Hippocampal formation (tissue), 2 donors: Measurements from ENCODE around the gene CDC42EP2.
"Not testable (repeated sequence)": the region's sequence is repeated elsewhere in the genome, so short reads cannot be mapped to it uniquely, and the experiment has no call there.

Experiments used
- DNase-seq, 2 donors: peaks; one replicate each; lab custom pipeline; 2025; lab: John Stamatoyannopoulos, UW

CDC42EP2 gene

DNA sequence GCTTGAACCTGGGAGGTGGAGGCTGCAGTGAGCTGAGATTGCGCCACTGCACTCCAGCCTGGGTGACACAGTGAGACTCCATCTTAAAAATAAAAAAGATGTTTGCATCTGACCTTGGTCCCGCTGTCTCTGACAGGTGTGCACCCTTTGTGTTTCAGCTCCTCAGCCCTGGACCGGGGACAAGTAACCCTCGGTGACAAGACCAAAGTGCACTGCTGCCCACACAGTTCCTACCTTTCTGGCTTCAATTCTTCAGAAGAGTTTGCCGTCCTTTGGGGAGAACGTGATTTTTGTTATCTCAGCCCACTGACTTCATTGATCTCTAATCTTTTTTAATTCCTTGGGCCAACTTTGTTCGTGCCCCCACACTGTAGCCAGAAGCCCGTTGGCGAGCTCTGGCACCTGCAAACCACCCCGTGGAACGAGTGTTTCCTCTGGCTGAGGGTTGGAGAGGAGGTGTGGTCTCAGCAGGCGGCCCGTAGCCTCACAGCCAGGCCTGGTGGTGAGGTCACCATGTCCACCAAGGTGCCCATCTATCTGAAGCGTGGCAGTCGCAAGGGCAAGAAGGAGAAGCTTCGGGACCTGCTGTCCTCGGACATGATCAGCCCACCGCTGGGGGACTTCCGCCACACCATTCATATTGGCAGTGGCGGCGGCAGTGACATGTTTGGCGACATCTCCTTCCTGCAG, 5.9 kb downstream of the CDC42EP2 start:
- no peak for DNase-seq

DNA sequence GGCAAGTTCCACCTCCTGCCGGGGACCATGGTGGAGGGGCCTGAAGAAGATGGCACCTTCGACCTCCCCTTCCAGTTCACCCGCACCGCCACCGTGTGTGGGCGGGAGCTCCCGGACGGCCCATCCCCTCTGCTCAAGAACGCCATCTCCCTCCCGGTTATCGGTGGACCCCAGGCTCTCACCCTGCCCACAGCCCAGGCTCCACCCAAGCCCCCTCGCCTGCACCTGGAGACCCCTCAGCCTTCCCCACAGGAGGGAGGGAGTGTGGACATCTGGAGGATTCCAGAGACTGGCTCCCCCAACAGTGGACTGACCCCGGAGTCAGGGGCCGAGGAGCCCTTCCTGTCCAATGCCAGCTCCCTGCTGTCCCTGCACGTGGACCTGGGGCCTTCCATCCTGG, 6.4 kb downstream of the CDC42EP2 start:
- DNase-seq, result no peak

DNA sequence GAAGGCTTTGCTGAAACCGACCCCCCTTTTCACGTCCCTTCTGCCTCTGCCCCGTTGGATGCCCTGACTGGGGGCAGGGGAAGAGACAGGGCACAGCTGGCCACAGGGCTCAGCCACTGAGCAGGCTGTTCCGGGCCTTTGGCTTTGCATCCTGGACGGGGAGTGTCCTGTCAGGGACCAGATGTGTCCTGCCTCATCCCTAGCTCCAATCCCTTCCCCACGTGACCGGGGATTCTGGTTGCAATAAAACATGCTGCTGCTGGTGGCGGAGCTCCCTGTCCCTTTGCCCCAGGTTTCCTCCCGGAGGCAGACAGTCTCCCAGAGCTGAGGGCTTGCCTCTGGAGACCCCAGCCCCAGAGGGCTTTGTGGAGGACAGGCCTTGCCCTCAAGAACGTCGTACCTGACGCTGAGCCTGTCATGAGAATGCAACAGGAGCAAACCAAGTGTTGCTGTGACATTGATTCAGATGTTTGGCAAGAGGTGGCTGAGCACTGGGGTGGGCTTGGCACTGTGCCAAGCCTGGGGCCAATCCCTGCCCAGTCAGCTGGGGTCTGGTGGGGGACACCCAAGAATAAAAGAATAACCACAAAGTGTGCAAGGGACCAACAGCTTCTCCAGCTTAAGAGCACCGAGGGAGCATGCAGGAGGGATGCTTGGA, 7.3 kb downstream of the CDC42EP2 start:
- no peak for DNase-seq

DNA sequence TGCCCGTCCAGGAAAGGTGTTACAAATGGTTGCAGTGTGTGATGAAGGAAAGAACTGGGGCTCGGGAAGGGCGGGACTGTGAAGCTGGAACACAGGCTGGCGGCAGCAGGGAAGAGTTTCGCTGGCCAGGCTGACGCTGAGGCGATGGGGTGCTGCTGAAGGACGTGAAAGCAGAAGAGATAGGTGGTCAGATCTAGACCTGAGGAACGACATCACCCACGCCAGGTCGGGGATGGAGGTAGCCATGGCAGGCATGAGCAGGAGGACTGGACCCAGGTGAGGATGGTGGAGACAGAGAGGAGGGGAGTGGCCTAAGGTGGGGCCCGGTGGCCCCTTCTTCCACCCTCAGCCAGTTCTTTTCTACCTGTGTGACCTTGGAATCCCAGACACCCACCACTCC, 9.1 kb downstream of the CDC42EP2 start:
- DNase-seq, result no peak

DNA sequence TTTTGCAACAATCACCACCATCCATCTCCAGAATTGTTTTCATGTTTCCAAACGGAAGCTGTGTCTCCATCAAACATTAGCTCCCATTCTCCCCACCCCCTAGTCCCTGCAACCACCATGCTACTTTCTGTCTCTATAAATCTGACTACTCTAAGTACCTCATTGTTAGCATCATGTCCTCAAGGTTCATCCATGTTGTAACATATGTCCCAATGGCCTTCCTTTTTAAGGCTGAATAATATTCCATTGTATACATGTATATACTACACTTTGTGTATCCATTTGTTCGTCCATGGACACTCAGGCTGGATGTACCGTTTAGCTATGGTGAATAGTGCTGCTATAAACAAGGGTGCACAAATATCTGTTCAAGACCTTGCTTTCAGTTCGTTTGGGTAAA, 10.8 kb downstream of the CDC42EP2 start:
- DNase-seq, result no peak

DNA sequence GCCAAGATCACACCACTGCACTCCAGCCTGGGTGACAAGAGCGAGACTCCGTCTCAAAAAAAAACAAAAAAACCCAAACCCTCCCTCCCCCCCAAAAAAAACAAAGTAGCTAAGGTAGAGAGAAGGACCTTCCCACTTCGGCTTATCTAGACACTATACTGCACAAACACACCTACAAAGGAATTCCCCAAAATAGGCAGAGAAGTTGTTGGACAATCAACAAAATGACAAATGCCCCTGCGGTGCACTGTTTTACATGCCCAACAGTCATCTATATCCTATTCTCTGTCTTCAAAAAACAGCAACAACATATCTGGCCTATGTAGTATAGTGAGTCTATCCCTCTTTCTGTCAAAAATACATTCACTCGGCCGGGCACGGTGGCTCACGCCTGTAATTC, 12.4 kb downstream of the CDC42EP2 start:
- no peak for DNase-seq

DNA sequence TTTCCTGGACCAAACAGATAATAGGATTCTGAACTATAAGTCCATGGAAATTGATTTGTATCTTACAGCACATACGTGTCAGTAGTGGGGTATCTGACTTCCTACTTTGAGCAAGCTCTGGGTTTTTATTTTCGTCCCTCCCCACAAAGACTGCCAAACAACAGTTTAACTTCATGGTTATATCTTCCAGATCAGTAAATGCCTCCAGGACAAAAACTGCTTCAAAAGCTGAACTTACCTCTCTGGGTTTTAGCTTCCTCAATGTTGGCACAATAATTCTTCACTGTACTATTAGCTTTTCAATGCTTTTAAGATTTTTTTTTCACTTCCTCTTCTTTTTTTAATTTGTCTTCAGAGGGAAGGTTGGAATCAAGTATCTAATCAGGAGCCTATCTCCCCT, 14.8 kb downstream of the CDC42EP2 start:
- DNase-seq, result no peak

DNA sequence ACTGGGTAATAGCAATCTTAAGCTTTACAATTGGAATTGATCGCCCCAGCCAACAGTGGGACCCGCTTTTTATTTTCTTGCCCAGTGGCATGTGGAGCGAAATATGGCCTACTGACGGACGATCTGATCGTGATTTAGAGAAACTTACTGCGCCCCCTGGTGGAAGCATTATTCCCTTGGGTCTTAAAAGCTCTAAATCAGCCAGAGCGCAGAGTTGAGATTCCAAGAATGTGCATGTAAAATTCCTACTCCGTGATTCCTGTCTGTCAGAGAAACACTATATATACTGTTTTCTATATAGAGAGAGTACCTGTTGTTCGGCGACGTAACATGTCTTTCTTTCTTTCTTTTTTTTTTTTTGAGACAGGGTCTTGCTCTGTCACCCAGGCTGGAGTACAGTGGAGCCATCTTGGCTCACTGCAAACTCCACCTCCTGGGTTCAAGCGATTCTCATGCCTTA, 15.3 kb downstream of the CDC42EP2 start:
- DNase-seq, result peak; percentile 75 to 81

DNA sequence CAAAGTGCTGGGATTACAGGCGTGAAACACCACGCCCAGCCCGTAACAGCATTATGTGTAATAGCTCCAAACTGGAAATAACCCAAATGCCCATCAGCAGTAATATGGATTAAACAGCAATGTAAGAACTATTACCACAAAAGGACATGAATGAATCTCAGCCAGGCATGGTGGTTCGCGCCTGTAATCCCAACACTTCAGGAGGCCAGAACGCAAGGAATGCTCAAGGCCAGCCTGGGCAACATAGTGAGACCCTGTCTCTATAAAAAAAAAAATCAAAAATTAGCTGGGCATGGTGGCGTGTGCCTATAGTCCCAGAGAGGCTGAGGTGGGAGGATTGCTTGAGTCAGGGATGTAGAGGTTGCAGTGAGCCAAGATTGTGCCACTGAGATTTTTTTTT, 15.9 kb downstream of the CDC42EP2 start:
- no peak for DNase-seq

DNA sequence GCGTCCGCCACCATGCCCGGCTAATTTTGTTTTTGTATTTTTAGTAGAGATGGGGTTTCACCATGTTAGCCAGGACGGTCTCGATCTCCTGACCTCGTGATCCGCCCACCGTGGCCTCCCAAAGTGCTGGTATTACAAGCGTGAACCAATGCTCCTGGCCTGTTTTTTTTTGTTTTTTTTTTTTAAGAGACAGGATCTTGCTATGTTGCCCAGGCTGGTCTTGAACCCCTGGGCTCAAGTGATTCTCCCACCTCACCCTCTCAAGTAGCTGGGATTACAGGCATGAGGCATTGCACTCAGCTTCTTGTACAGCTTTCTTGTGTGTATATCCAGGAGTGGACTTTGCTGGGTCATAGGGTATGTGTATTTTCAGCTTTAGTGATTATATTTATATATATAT, 17.9 kb downstream of the CDC42EP2 start:
- DNase-seq, result not testable (repeated sequence)

DNA sequence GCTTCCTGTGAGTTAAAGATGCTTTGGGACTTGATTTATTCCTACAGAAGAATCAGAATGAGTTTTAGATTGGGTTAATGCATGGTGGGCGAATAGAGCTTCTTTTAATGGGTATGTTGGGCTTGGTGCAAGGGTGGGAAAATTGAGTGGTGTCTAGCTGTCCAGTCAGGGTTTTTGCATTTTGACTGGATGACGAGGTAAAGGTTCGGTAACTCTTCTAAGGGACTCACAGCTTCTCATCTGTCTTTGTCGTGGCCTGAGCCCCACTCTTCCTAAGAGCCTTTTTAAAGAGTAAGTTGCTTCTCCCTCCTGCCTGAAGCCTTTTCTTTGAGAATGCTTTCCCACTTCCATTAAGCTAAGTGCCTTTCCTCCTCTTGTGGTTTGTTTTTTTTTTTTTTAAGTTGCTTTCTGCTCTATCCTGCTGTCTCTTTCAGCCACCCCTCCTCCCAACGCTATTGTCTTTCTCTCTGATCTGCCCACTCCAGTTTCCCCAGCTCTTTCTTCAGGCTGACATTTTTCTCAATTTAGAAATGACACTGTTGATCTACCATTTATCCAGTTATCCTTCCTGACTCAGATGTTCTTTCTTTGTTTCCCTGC, 20.1 kb downstream of the CDC42EP2 start:
- DNase-seq, result no peak

DNA sequence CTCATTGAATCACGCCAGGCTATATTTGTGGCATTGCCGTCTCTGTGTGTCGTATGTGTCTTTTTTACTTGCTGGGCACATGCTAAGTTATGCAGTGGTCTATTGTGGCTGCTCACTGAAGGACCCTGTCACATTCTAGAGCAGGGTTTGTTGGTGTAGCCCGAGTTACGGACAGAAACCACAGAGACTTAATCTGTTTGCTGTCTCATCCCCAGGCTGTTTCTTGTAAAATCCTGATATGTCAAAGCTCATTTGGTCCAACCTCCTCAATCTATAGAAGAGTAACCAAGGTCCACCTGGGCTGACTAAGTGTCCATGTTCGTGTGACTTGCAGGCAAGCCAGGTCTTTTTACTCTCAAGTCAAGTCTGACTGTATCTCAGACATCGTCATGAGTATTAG, 24.0 kb downstream of the CDC42EP2 start:
- no peak for DNase-seq

DNA sequence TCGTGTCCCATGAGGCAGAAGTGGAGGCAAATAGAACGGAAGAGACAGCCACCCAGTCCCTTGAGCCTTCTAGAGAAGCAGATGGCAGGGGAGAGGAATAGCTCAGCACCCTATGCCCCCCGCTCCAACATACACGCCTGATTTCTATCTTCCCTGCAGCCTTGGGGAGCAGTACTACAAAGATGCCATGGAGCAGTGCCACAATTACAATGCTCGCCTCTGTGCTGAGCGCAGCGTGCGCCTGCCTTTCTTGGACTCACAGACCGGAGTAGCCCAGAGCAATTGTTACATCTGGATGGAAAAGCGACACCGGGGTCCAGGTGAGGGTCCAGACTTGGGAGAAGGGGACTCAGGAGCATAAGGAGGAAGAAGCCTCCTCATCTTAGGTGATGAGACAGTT, 25.6 kb downstream of the CDC42EP2 start:
- no peak for DNase-seq

DNA sequence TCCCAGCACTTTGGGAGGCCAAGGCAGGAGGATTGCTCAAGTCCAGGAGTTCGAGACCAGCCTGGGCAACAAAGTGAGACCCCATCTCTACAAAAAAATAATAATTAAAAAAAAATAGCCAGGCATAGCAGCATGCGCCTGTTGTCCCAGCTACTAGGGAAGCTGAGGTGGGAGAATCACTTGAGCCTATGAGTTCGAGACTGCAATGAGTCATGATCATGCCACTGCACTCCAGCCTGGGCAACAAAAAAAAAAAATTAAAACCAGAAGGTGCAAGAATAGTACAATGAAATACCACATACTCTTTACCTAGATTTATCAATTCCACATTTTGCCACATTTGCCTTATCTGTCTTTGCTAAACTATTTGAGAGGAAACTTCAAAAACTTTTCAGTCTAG, 27.2 kb downstream of the CDC42EP2 start:
- no peak for DNase-seq

DNA sequence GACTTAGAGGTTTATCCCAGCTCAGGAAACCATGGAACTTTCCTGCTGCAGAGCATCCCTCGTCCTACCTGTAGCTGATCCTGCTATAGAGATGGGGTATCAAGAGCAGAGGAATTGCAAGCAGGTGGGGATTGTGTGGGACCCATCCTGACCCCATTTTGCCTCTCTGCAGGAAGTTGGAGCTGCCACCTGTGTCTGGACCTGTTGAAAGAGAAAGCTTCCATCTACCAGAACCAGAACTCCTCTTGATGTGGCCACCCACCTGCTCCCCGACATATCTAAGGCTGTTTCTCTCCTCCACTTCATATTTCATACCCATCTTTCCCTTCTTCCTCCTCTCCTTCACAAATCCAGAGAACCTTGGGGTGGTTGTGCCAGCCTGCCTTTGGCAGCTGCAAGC, 36.8 kb downstream of the CDC42EP2 start:
- DNase-seq, result no peak

DNA sequence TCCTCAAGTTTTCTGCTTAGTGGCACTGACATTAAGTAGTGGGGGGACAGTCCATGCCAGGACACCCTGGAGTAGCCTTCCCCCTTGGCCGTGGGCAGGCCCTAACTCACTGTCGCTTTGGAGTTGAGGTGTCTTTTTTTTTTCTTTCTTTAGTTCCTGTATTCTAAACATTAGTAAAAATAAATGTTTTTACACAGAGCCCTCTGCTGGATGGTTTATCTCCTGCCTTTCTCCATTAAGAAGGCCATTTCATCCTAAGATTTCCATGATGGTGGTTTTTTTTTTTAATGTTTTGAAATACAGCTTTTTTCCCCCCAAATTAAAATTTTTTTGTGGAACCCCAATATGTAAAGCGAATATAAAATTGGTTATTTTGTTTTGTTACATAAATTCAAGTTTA, 38.1 kb downstream of the CDC42EP2 start:
- DNase-seq, result peak in 1 of 2 donors; percentile 35

DNA sequence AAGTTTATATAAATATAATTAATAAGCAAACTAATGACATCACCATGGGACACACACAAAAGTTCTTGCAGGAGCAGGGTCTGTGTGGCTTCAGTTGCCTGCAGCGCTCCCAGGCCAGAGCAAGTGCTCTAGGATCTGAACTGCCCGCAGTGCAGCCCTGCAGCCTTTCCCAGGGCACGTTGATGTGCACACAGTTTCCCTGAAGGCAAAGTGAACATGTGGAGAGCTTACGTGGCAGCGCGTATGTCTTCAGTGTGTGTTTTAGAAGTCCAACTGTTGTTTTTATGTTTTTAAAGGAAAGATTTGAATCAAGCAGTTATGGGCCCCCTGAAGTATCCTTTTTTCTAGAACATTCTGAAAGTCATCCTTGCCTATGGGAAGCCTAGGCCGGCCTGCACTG, 38.7 kb downstream of the CDC42EP2 start:
- no peak for DNase-seq

DNA sequence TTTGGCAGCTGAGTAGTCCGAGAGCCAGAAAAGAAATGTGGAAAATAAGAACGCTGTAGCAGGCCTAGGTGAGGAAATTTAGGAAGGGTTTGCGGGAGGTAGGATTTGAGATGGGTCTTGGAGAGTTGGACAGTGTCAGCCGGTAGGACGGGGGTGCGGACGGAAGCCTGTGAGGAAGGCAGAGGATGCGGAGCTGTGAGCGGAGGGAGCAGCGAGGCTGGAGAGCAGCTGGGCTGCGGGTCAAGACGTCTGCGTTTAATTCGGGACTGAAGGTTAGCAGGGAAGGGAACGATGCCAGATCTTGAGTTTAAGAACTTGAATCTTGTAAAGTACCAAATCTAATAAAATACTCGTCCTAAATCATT, 39.2 kb downstream of the CDC42EP2 start:
- peak in 1 of 2 donors; percentile 73 for DNase-seq

DNA sequence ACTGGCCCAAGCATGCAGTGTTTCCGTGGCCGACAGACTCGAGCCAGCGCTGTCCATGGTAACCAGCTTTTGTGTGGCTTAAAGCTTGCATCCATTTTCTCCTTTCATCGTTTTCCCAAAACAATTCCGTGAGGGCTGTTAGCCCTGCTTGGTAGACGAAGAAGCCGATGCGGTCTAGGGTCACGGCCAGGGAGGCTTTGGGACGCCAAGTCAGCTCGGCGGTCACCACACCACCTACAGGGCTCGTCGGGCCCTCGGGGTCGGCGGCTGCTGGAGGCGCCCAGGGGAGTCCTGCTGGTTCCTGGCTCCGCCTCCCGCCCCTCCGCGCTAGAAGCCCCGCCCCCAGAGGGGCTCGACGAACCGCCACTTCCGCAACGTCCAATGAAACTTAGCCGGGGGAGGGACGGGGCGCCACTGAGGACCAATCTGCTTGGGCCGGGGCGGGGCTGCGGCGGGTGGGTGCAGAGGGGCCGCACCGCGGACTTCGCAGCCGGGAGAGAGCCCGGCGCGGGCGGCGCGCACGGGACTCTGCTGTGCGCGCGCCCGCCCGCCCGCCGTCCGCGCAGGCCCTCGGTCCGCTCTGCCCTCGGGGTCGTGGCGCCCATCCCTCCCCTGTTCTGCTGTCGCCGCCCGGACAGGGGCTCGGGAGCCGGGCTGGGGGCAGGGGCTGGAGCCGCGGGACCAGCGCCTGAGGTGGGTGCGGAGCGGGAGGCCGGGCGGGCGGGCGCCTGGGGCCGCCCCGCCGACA, 39.8 kb downstream of the CDC42EP2 start, which contains the start of gene TIGD3:
TSS of gene TIGD3 (plus strand) at position 487 of the 748 bp plus-strand sequence. CDS start 1,058 bp downstream, outside the sequence.
- peak; percentile 96 to 97 for DNase-seq

DNA sequence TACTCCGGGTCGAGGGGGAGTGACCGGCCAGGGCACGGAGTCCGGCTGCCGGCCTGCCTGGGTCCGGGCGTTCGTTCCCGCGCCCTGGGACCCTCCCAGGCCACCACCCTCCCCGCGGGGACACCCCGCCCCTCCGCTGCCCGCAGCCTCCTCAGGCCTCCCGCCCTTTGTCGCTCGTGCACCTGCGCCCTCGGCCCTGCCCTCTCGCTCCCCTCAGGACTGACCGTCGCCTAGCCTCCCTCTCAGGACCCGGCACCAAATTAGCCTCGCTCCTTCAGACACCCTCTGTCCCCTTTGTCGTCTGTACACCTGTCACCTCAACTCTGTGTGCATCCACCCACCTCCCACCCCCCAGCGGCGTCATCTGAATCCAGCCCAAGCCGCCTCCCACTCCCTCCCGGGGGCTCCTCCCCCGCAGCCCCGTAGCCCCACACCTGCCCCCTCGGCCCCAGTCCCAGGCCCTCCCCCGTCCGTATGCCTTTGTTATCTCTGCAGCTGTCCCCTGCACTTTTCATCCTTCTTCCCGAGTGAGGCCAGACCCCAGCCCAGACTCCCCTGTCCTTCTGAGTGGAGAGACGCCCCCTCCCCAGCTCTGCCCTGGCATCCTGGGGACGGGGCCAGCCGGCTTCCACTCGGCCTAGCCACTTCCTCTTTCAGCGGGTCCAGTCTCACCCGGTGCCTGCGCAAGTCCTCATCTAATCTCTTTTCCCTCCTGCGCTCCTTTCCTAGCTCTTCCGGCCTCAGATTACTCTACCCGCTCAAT, 40.5 kb downstream of the CDC42EP2 start:
- DNase-seq, result no peak

DNA sequence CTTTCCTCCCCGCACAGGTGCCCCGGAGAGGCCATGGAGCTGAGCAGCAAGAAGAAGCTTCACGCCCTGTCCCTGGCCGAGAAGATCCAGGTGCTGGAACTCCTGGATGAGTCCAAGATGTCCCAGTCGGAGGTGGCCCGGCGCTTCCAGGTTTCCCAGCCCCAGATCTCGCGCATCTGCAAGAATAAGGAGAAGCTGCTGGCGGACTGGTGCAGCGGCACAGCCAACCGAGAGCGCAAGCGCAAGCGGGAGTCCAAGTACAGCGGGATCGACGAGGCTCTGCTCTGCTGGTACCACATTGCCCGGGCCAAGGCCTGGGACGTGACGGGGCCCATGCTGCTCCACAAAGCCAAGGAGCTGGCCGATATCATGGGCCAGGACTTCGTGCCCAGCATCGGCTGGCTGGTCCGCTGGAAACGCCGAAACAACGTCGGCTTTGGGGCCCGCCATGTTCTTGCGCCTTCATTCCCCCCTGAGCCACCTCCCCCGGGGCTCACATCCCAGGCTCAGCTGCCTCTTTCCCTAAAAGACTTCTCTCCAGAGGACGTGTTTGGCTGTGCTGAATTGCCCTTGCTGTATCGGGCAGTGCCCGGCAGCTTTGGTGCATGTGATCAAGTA, 41.2 kb downstream of the CDC42EP2 start:
- DNase-seq, result peak in 1 of 2 donors; percentile 28
